GM20000 (cell line): ENCODE data around the gene ST6GALNAC3.

Experiments used
- DNase-seq: peaks from one replicate; pipeline ENCODE4 v3.0.0; 2012; ENCODE audit warnings: low spot score
- TF ChIP-seq, protein P1 (sequence below): IDR thresholded peaks from 2 replicates; pipeline ENCODE4 v1.5.1; 2012; ENCODE audit warnings: mild to moderate bottlenecking, control low read depth; ENCODE audit errors: extremely low read depth, missing control alignments

Gene ST6GALNAC3

DNA sequence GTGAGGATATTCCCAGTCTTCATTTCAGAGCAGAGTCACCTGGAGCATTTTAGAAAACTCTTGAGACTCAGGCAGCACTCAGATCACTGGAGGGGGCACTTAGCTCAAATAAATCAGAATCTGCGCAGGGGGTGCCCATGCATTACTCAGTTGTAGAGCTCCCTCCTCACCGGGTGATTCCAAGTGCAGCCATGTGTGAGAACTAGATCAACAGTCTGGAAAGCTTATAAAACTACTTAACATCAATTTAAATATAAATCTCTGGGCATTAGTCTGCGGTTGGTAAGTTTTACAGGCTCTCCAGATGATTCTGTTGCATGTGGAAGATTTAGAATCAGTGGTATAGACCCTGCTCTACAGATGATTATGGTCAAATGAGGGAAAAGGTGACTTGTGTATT, 128.6 kb downstream of the ST6GALNAC3 start:
- TF ChIP-seq, protein P1, sequence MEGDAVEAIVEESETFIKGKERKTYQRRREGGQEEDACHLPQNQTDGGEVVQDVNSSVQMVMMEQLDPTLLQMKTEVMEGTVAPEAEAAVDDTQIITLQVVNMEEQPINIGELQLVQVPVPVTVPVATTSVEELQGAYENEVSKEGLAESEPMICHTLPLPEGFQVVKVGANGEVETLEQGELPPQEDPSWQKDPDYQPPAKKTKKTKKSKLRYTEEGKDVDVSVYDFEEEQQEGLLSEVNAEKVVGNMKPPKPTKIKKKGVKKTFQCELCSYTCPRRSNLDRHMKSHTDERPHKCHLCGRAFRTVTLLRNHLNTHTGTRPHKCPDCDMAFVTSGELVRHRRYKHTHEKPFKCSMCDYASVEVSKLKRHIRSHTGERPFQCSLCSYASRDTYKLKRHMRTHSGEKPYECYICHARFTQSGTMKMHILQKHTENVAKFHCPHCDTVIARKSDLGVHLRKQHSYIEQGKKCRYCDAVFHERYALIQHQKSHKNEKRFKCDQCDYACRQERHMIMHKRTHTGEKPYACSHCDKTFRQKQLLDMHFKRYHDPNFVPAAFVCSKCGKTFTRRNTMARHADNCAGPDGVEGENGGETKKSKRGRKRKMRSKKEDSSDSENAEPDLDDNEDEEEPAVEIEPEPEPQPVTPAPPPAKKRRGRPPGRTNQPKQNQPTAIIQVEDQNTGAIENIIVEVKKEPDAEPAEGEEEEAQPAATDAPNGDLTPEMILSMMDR = no peak
- no peak for DNase-seq

DNA sequence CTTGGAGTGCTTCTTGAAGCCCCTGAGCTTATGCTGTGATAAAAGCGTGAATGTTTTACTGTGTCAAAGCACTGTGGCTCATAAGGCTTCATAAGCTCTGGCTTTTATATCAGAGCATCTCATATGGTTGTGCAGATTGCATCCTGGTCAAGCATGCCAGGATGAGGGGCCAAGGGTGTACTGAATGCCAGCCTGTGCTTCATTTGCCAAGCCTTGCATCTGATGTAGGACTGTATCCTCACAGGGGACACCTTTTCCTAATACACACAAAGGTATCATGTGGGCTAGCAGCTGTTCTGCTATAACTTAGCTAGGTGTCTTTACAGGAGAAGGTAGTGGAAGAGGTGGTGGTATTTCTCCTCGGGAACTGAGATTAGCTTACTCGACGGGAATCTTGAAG, 134.7 kb downstream of the ST6GALNAC3 start:
- TF ChIP-seq, protein P1 = no peak
- no peak for DNase-seq

DNA sequence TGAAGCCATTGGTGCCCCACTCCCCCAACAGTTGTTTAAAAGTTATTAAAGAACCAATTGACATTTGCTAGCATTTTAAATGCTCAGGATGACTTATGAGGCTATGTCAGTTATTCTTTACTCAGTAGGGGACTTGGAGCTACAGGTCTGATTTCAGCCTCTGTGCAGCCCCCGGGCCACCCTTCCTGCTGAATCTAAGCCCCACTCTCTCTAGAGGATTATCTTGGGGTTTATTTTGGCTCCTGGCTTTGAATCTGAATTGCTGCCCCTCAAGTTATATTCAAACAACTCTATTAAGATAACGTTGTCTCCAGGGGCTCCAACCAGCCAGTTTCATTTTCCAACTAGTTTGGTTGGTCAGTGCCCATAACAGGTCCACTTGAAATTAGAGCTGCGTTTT, 135.1 kb downstream of the ST6GALNAC3 start:
- TF ChIP-seq, protein P1 = no peak
- DNase-seq = no peak

DNA sequence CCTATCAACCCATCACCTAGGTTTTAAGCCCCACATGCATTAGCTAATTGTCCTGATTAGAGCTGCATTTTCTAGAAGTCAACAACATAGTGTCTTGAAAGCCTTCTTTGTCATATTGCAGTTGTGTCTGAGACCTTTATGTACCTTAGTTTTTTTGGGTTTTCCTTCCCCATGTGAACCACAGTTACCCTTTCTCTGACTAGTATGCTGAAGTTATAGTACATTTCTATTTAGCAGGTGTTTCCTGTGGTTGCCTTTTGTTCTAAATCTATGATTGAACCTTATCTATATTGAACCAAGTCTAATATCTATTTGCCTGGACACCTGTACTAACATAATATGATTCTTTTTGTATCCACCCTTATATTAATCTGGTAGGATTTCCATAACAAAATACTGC, 135.6 kb downstream of the ST6GALNAC3 start:
- no peak for DNase-seq
- TF ChIP-seq, protein P1 = no peak

DNA sequence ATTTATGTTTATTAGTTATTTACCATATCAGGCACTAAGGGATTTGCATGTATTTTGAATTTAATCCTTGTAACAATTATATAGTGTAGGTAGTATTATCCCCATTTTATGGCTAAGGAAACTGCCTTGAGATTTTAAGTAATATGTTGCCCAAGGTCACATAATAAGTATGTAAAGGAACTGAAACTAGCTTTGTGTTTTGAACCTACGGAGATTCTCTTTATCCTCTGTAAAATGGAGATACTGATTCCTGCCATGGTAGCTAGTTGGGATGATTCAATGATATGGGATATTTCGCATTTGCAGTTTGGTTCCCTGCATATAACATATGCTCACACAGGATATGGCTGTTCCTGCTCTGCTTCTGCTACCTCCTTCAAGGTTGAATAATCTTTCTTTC, 144.3 kb downstream of the ST6GALNAC3 start:
- no peak for DNase-seq
- TF ChIP-seq, protein P1 = no peak

DNA sequence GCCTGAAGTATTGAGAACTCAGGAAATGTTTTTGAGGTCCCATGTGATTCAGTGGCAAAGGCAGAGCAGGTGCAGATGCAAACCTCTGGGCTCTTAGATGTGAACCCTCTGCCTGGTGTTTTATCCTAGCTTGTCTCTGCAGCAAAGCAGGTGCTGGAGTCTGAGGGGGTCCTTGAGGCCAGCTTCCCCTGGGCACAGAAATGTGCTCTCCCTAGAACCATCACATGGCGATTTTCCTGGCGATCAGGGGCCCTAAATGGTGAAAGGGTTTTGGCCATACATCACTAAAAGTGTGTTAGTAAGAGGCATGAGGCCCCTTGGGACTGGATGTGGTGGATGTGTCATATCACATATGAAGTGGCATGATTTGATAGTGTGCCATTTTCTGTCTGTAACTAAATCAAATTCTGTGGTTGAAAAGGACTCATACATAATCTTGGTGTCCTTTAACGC, 144.8 kb downstream of the ST6GALNAC3 start:
- TF ChIP-seq, protein P1 = no peak
- no peak for DNase-seq

DNA sequence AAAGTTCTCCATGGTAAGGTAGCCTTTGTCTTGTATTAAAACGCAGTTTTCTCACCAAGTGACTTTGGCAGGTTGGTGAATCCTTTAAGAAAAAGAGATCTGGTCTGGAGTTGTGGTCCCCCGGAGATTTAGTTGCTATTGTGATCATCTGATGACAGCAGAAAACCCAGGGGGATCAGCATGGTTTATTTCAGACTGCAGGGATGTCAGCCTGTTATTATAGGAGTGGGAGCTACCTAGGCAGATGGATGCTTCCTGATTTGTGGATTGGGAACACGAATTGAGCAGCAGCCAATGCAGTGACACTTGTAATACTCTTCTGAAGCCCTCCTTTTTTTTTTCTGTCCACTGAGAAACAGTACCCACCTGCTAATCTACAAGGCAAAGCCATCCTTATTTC, 150.2 kb downstream of the ST6GALNAC3 start:
- TF ChIP-seq, protein P1 = no peak
- no peak for DNase-seq

DNA sequence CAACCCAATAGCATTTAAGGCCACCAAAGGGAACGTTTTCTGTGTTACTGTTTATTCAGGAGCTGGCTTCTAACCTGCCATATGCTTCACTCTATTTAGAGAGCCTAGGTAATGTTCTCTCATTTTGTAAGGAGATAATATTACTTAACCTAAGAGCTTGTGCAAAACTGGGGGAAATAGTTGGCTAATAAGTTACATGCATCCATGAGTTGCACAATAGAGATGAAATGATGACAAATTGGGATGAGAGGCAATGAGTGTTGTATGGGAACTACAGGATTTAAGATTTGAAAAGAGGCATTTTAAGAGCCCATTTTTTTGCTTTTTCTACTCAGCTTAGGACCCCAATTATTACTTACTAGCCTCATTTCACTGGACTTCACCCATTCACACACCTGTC, 151.0 kb downstream of the ST6GALNAC3 start:
- no peak for DNase-seq
- TF ChIP-seq, protein P1 = no peak
